Peyer's patch (tissue), 4 donors: ENCODE results near the gene CDK1. TPM values are rescaled to one million over a fixed set of nuclear protein-coding genes. Genes with fewer than 3 reads are reported as not detected.

ENCODE experiments used
- DNase-seq, 3 donors: peaks; one replicate each; pipeline ENCODE4 v3.0.0-alpha.2; 2017 to 2019
- H3K27ac ChIP-seq, 4 donors: fragments of 200-600 bp; sonication (generic); one replicate each; pipeline ENCODE4 v1.5.1; 2016 to 2019
- H3K27me3 ChIP-seq, 2 donors: fragments of 200-600 bp; sonication (generic); one replicate each; pipeline ENCODE4 v1.5.1; 2019
- H3K36me3 ChIP-seq, 3 donors: fragments of 200-600 bp; sonication (generic); one replicate each; pipeline ENCODE4 v1.5.1; 2016 to 2019
- H3K4me1 ChIP-seq, 4 donors: fragments of 200-600 bp; sonication (generic); one replicate each; pipeline ENCODE4 v1.5.1; 2016 to 2019
- H3K4me3 ChIP-seq, 4 donors: fragments of 200-600 bp; sonication (generic); 1 replicate in 3 of 4; 2 replicates in 1 of 4; pipeline ENCODE4 v1.5.1; 2016 to 2019; ENCODE audit warnings: mild to moderate bottlenecking in 1 of 4
- H3K9me3 ChIP-seq, 4 donors: fragments of 200-600 bp; sonication (generic); one replicate each; pipeline ENCODE4 v1.5.1; 2016 to 2019; ENCODE audit warnings: mild to moderate bottlenecking in 1 of 4
- POLR2A ChIP-seq, 2 donors: fragments of 450-650 bp; IDR thresholded peaks; one replicate each; pipeline ENCODE4 v1.5.1; 2017; ENCODE audit warnings: antibody characterized with exemption in 2 of 2, mild to moderate bottlenecking in 2 of 2, moderate library complexity in 2 of 2
- total RNA-seq, 4 donors: library from RNA; depleted of rRNA; stranded (reverse); fragments of >200 nt; gene quantifications; one replicate each; pipeline ENCODE4 v1.1.0, GENCODE V29; 2016
- TF ChIP-seq, protein P1 (sequence below), 6 experiments: fragments of 450-650 bp in 4 of 6; fragments of 200-600 bp in 2 of 6; sonication (generic) in 1 of 6; IDR thresholded peaks; one replicate each; pipeline ENCODE4 v1.5.1; 2017 to 2019; ENCODE audit warnings: antibody characterized with exemption in 6 of 6, mild to moderate bottlenecking in 3 of 6, moderate library complexity in 1 of 6

CDK1 gene
- total RNA-seq, 4 donors from 2014 or later: 3.2 to 19.8 (median 8.4) TPM

DNA sequence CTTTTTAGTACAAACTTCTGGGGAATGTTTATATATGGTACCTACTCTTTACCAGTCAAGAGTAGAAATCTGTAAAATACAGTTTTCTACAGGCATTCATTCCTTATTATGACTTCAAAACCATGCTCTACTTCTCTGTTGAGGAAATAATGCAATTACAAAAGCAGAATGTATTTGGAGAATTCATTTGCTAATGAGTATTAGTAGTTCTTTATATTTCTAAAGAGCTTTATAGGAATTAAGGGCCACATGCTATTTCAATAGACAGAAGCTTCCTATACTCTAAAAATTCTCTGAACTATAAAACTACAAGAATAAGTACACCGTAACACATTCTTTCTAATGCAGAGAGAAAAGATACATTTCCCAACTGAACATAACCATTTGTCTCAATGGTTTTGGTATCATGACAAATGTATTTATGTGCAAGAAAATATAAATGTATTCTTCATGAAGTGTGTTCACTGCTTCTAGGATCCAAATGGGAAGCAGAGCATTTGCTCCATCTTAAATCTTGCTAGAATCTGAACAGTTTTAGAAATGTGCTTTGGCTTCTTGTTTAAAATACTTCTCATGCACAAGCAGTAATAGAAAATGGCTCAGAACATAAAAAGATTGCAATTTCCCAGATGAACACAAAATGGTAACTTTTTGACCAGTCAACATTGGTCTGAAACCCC, 21.8 kb downstream of the CDK1 start:
- Histone ChIP-seq H3K9me3 (no peaks in the 10 kb centered on the region), H3K27me3 (no peaks in the 10 kb centered on the region), H3K36me3 (no peaks in the 10 kb centered on the region), H3K4me3 (no peak overlapping the region), H3K4me1 (no peaks in the 10 kb centered on the region), H3K27ac (no peak overlapping the region)
- no peak for TF ChIP-seq POLR2A (IDR thresholded peaks at IDR 0.05)
- TF ChIP-seq, protein P1, sequence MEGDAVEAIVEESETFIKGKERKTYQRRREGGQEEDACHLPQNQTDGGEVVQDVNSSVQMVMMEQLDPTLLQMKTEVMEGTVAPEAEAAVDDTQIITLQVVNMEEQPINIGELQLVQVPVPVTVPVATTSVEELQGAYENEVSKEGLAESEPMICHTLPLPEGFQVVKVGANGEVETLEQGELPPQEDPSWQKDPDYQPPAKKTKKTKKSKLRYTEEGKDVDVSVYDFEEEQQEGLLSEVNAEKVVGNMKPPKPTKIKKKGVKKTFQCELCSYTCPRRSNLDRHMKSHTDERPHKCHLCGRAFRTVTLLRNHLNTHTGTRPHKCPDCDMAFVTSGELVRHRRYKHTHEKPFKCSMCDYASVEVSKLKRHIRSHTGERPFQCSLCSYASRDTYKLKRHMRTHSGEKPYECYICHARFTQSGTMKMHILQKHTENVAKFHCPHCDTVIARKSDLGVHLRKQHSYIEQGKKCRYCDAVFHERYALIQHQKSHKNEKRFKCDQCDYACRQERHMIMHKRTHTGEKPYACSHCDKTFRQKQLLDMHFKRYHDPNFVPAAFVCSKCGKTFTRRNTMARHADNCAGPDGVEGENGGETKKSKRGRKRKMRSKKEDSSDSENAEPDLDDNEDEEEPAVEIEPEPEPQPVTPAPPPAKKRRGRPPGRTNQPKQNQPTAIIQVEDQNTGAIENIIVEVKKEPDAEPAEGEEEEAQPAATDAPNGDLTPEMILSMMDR (IDR thresholded peaks at IDR 0.05): no peak
- no peak for DNase-seq

DNA sequence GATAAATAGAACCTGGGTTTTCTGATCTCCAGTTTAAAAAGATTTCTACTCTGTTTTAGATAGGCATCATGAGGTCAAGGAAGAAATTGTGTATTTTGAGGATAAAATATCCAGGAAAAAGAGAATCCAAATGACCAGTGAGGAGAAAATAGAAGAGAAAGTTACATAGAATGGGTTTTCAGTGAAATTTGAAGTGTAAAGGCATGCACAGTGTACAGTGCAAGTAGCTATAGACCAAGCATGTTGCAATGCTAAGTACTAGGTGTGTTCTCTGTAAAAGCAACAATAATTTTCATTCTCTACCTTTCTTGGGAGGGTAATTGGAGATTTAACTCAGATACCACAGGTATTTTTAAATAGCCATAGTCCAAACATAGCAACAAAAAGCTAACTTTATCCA, 22.6 kb downstream of the CDK1 start:
- H3K4me1 ChIP-seq: no peaks in the 10 kb centered on the region
- no peaks in the 10 kb centered on the region for H3K27me3 ChIP-seq
- H3K27ac ChIP-seq: no peak overlapping the region
- TF ChIP-seq, protein P1 (IDR thresholded peaks at IDR 0.05): no peak
- TF ChIP-seq POLR2A (IDR thresholded peaks at IDR 0.05): no peak
- H3K4me3 ChIP-seq: no peak overlapping the region
- DNase-seq: no peak
- no peaks in the 10 kb centered on the region for H3K36me3 ChIP-seq
- H3K9me3 ChIP-seq: no peaks in the 10 kb centered on the region

DNA sequence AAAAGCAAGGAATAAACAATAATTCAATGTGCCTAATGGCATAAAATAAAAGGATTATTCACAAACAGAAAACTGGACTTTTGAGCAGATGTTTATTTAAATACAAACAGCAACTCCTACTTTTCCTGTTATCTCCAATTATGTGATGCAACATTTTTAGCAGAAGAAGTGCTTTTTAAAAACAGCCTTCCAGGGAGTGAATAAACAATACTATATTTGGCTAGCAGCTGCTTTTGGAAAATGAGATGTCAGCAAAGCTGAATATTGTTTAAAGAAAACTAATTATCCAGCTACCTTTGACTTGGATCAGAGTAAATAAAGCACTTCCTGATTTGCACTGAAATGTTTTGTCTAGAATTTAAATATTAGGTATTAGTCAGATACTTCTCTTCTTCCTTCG, 23.2 kb downstream of the CDK1 start:
- Histone ChIP-seq H3K4me3 (no peak overlapping the region), H3K4me1 (no peaks in the 10 kb centered on the region), H3K27me3 (no peaks in the 10 kb centered on the region), H3K36me3 (no peaks in the 10 kb centered on the region), H3K9me3 (no peaks in the 10 kb centered on the region), H3K27ac (no peak overlapping the region)
- no peak for DNase-seq
- TF ChIP-seq, protein P1 (IDR thresholded peaks at IDR 0.05): no peak
- TF ChIP-seq POLR2A (IDR thresholded peaks at IDR 0.05): no peak

DNA sequence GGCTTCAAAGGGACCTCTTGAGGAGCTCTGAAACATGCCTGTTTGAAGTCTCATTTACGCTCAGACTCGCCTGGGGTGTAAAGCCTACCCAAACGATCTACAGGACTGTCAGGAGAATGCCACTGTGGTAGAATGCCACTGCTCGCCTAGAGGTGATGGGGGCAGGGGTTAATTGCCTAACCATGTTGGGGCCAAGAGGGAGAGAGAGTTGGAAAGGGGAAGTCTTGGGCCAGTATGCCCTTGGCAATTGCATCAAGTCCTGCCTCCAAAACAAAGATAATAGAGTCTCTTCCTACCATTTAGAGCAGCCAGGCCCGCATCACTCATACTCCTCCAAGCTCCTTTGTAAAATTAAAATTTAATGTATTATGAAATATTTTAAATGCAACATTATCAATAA, 25.2 kb downstream of the CDK1 start:
- no peaks in the 10 kb centered on the region for H3K9me3 ChIP-seq
- TF ChIP-seq, protein P1 (IDR thresholded peaks at IDR 0.05): no peak
- no peak for TF ChIP-seq POLR2A (IDR thresholded peaks at IDR 0.05)
- no peak overlapping the region for H3K4me3 ChIP-seq

DNA sequence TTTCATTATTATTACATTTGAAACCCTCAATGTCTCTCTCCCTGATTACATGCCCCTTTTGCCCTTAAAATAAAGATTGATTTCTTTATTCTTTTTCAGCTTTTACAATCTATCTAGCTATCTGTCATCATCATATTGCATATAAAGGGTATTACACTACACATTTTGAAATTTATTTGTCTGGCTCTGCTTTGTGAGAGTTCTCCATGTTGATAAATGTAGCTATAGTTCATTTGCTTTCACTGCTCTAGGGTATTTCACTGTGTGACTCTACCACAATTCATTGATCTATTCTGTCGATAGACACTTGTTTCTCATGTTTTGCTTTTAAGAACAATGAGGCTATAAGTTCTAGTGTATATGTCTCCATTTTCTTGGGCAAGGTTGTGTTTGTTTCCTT, 25.6 kb downstream of the CDK1 start:
- Histone ChIP-seq H3K27me3 (no peaks in the 10 kb centered on the region), H3K9me3 (no peaks in the 10 kb centered on the region), H3K27ac (no peak overlapping the region), H3K4me1 (no peaks in the 10 kb centered on the region), H3K36me3 (no peaks in the 10 kb centered on the region), H3K4me3 (no peak overlapping the region)
- TF ChIP-seq POLR2A (IDR thresholded peaks at IDR 0.05): no peak
- TF ChIP-seq, protein P1 (IDR thresholded peaks at IDR 0.05): no peak
- no peak for DNase-seq

More for the DNA sequence above, 25.2 kb downstream of the CDK1 start:
- H3K4me1 ChIP-seq: no peaks in the 10 kb centered on the region
- DNase-seq: no peak
- H3K36me3 ChIP-seq: no peaks in the 10 kb centered on the region
- no peaks in the 10 kb centered on the region for H3K27me3 ChIP-seq
- H3K27ac ChIP-seq: no peak overlapping the region
